ENCODE data around the gene DACH1.

The DACH1 gene

GRCh38 chr13:71577127-71577526, 289.9 kb downstream of the DACH1 start:
- H3K36me3 ChIP-seq (replicated peaks) = peaks cover 4% of the 10 kb centered on the region
- no peak overlapping the region for H3K4me3 ChIP-seq
- no peaks in the 10 kb centered on the region for H3K27me3 ChIP-seq (ENCODE audit: low read depth)
- in situ Hi-C loops (cut with MboI; ENCODE audit: low sequenced_read_pairs) = no loop called here
- DNase-seq (ENCODE audit: low spot score in 2 of 2) = no peak
- no peaks in the 10 kb centered on the region for H3K9me3 ChIP-seq
- H3K4me1 ChIP-seq = peaks cover 4% of the 10 kb centered on the region; the same call in 1 of the 2 replicates

DNA sequence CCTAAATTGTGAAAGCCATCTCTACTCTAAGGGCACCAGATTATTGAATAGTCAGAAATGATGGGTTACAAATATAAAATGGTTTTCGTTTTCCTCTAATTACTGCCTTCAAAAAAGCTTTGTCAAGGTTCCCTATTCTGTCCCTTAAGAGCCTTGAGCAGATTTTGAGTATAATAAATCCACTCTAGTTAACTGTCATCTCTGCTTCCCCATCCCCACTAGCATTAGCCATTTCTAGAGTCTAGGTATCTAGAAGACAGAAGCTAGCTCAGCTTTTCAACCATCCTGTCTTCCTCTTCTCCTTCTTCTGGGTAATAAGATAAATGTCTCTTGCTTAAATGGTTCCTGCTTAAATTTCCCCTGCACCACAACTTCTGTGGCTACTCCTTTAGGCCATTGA, 290.4 kb downstream of the DACH1 start:
- in situ Hi-C loops (cut with MboI; ENCODE audit: low sequenced_read_pairs) = no loop called here

DNA sequence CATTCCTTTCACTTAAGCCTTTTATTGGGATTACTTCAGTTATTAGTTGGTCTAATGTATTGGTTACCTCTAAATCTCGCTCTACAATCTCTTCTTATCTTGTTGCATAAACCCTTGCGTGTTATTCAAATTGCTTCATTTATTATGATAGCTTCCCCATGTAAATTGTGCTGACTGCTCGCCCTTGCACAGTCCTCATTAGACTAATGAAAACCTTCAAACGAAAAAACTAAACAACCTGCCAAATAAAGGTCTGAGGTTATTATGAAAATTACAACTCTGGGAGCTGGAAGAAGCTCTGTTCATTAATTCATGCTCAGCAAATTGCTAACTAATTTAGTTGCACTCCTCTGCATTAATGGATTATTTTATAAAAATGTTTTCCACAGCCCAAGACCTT, 320.1 kb downstream of the DACH1 start:
- no peak overlapping the region for H3K4me3 ChIP-seq
- H3K4me1 ChIP-seq = peaks cover 17% of the 10 kb centered on the region
- no peaks in the 10 kb centered on the region for H3K36me3 ChIP-seq (replicated peaks)
- DNase-seq (ENCODE audit: low spot score in 2 of 2) = no peak
- H3K9me3 ChIP-seq = no peaks in the 10 kb centered on the region
- no peaks in the 10 kb centered on the region for H3K27me3 ChIP-seq (ENCODE audit: low read depth)
- in situ Hi-C loops (cut with MboI; ENCODE audit: low sequenced_read_pairs) = no loop called here

More for the DNA sequence above, 290.4 kb downstream of the DACH1 start:
- Histone ChIP-seq H3K27me3 (ENCODE audit: low read depth) (no peaks in the 10 kb centered on the region), H3K4me3 (no peak overlapping the region), H3K36me3 (replicated peaks) (peaks cover 5% of the 10 kb centered on the region), H3K4me1 (peaks cover 4% of the 10 kb centered on the region; the same call in 1 of the 2 replicates), H3K9me3 (no peaks in the 10 kb centered on the region)
- no peak for DNase-seq (ENCODE audit: low spot score in 2 of 2)

DNA sequence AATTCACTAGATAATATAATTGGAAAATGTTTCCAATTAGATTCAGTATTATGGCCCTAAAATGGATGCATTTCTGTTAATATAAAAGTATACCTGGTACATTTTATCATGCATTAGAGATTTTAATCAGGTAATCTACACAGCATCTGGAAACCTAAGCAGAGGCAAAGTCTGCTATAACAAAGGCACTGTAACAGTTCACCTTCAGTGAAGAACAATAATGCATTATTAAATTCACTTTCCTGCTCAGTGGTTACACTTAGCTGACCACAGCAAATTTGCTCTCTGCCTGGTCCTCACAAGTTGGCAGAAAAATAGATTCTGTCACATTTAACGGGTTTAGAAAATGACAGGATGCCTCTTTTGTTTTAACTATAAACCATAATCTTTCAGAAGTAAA, 326.9 kb downstream of the DACH1 start:
- no peak overlapping the region for H3K4me3 ChIP-seq
- in situ Hi-C loops (cut with MboI; ENCODE audit: low sequenced_read_pairs) = no loop called here
- no peaks in the 10 kb centered on the region for H3K27me3 ChIP-seq (ENCODE audit: low read depth)
- no peak for DNase-seq (ENCODE audit: low spot score in 2 of 2)
- H3K4me1 ChIP-seq = peaks cover 11% of the 10 kb centered on the region
- no peaks in the 10 kb centered on the region for H3K36me3 ChIP-seq (replicated peaks)
- H3K9me3 ChIP-seq = no peaks in the 10 kb centered on the region

DNA sequence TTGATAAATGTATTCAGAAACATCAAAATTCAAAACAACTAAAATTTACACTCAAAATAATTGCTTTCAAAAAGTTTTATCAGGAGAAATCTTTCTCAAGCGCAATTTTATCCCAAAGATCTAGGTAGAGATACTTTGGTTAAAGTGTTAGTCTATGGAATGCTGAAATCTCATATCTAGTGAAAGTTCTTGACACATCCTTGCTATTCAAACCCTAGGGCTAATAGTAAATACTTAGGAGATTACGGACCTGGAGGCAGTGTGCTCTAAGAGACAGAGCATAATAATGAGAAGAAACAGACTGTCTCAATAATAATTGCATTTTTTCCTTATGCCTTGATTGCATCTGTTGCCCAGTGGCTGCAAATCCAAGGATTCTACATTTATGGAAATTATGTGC, 330.8 kb downstream of the DACH1 start:
- DNase-seq (ENCODE audit: low spot score in 2 of 2) = no peak
- H3K4me3 ChIP-seq = no peak overlapping the region
- H3K36me3 ChIP-seq (replicated peaks) = no peaks in the 10 kb centered on the region
- no peaks in the 10 kb centered on the region for H3K4me1 ChIP-seq
- in situ Hi-C loops (cut with MboI; ENCODE audit: low sequenced_read_pairs) = no loop called here
- H3K9me3 ChIP-seq = no peaks in the 10 kb centered on the region
- H3K27me3 ChIP-seq (ENCODE audit: low read depth) = no peaks in the 10 kb centered on the region

DNA sequence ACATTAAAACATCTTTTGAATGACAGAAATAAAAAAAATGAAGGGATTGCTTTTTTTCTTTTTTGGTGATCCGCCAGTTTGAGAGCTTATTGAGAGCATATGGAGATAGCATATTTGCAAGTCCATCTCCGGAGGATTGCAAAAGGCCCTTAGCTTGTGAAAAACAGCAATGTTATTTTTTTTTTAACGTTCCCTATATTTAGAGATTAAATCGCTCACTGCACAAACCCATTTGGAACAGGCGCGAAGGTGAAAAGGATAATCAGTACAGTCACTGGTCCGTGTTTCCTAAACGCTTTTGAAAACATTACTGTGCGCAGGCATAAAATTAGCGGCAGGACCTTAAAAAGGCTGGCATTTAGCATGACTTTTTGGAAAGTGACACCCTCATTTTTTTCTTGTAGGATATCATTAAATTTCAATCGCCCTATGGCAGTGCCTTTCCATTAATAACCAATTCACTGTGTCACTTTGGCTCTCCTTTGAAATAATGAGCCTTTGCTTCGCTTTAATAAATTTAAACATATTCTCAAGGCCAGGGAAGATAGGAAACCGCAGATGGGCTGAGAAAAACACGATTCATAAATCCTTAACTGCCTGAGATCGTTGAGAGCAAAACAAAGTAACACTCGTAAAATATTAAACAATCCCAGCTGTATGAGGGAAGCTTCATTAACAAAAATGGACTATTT, 342.2 kb downstream of the DACH1 start:
- Histone ChIP-seq H3K27me3 (ENCODE audit: low read depth) (no peaks in the 10 kb centered on the region), H3K4me3 (no peak overlapping the region), H3K36me3 (replicated peaks) (no peaks in the 10 kb centered on the region), H3K4me1 (peaks cover 9% of the 10 kb centered on the region), H3K9me3 (no peaks in the 10 kb centered on the region)
- in situ Hi-C loops (cut with MboI; ENCODE audit: low sequenced_read_pairs) = loop anchor here (25.0 kb wide), 1 partner anchor 912 kb away; no protein-coding TSS in a partner anchor
- DNase-seq (ENCODE audit: low spot score in 2 of 2) = no peak

GRCh38 chr13:71524245-71524612, 342.8 kb downstream of the DACH1 start:
- Histone ChIP-seq H3K36me3 (replicated peaks) (no peaks in the 10 kb centered on the region), H3K27me3 (ENCODE audit: low read depth) (no peaks in the 10 kb centered on the region), H3K4me1 (peaks cover 9% of the 10 kb centered on the region), H3K9me3 (no peaks in the 10 kb centered on the region), H3K4me3 (no peak overlapping the region)
- in situ Hi-C loops (cut with MboI; ENCODE audit: low sequenced_read_pairs) = loop anchor here (25.0 kb wide), 1 partner anchor 912 kb away; no protein-coding TSS in a partner anchor
- no peak for DNase-seq (ENCODE audit: low spot score in 2 of 2)

DNA sequence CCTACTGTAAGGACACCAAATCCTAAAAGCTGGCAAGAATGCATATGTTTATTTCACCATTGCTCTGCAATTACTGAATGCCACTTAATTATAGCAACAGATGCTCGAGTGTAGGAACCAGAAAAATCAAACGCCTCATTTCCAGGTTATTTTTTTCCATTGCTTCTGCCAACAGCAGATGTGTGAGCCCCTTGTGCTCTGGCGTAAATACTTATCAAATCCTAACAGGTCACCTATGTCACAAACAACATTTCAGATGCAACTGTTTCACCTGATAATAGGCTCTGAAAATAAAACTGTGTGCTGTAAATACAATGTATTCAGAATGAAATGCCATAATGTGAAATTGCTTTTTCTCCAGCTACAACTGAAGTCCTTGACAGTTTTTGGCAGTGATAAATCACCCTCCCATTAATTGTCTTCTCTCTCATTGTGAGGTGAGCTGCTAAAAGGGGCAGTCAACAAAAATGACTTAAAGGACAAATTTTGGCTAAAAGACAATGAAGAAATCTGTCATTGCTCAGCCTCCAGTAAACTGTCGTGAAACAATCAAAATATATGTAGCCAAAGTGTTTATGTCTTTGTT, 344.0 kb downstream of the DACH1 start:
- DNase-seq (ENCODE audit: low spot score in 2 of 2) = no peak

DNA sequence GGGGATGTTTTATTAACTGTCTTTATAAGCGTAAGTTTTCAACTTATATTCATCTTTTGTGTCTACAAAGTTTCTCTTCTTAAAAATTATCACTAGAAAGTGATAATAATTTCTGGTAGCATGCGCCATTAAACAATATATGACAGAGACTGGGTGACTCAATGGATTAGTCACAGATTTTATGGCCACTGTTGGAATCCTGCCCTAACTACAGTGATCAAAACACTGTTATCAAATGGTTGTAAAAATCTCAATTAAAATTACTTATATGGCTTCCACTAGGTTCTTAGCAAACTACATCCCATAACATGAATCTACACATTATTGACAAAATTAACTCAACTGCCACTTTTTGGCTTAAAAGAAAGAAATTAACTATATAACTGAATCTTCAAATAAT, 350.0 kb downstream of the DACH1 start:
- DNase-seq (ENCODE audit: low spot score in 2 of 2) = no peak
- H3K9me3 ChIP-seq = no peaks in the 10 kb centered on the region
- peaks cover 9% of the 10 kb centered on the region for H3K4me1 ChIP-seq
- no peaks in the 10 kb centered on the region for H3K36me3 ChIP-seq (replicated peaks)
- in situ Hi-C loops (cut with MboI; ENCODE audit: low sequenced_read_pairs) = loop anchor here (25.0 kb wide), 1 partner anchor 905 kb away; no protein-coding TSS in a partner anchor
- no peak overlapping the region for H3K4me3 ChIP-seq
- H3K27me3 ChIP-seq (ENCODE audit: low read depth) = no peaks in the 10 kb centered on the region

More for the DNA sequence above, 344.0 kb downstream of the DACH1 start:
- H3K9me3 ChIP-seq = no peaks in the 10 kb centered on the region
- no peaks in the 10 kb centered on the region for H3K27me3 ChIP-seq (ENCODE audit: low read depth)
- in situ Hi-C loops (cut with MboI; ENCODE audit: low sequenced_read_pairs) = loop anchor here (25.0 kb wide), 1 partner anchor 911 kb away; no protein-coding TSS in a partner anchor
- no peak overlapping the region for H3K4me3 ChIP-seq
- H3K4me1 ChIP-seq = peaks cover 9% of the 10 kb centered on the region
- H3K36me3 ChIP-seq (replicated peaks) = no peaks in the 10 kb centered on the region

DNA sequence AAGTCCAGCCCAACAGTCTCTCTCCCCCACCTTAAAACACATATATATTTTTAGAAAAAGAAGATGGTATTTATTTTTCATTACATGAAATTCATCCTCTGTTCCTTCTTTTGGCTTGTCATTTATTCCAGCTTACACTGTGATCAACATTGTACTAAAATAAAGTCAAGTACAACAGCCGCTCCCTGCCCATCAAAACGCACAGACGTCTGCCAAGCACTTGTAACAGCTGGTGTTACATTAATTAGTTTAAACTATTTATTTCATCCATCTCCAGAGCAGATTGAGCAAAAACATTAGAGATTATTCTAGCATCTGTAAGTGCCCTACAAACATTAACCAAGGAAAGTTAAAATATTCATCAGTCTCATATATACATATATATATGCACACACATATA, 350.5 kb downstream of the DACH1 start:
- H3K9me3 ChIP-seq = no peaks in the 10 kb centered on the region
- H3K4me1 ChIP-seq = peaks cover 6% of the 10 kb centered on the region
- in situ Hi-C loops (cut with MboI; ENCODE audit: low sequenced_read_pairs) = loop anchor here (25.0 kb wide), 1 partner anchor 904 kb away; no protein-coding TSS in a partner anchor
- H3K4me3 ChIP-seq = no peak overlapping the region
- no peaks in the 10 kb centered on the region for H3K27me3 ChIP-seq (ENCODE audit: low read depth)
- no peak for DNase-seq (ENCODE audit: low spot score in 2 of 2)
- no peaks in the 10 kb centered on the region for H3K36me3 ChIP-seq (replicated peaks)

GRCh38 chr13:71515744-71516038, 351.3 kb downstream of the DACH1 start:
- Histone ChIP-seq H3K9me3 (no peaks in the 10 kb centered on the region), H3K27me3 (ENCODE audit: low read depth) (no peaks in the 10 kb centered on the region), H3K4me3 (no peak overlapping the region), H3K4me1 (peaks cover 6% of the 10 kb centered on the region), H3K36me3 (replicated peaks) (no peaks in the 10 kb centered on the region)
- in situ Hi-C loops (cut with MboI; ENCODE audit: low sequenced_read_pairs) = loop anchor here (25.0 kb wide), 1 partner anchor 903 kb away; no protein-coding TSS in a partner anchor
- no peak for DNase-seq (ENCODE audit: low spot score in 2 of 2)

- Histone ChIP-seq H3K4me1 (peaks cover 6% of the 10 kb centered on the region), H3K27me3 (ENCODE audit: low read depth) (no peaks in the 10 kb centered on the region), H3K36me3 (replicated peaks) (no peaks in the 10 kb centered on the region), H3K9me3 (no peaks in the 10 kb centered on the region), H3K4me3 (no peak overlapping the region)
- in situ Hi-C loops (cut with MboI; ENCODE audit: low sequenced_read_pairs) = loop anchor here (25.0 kb wide), 1 partner anchor 903 kb away; no protein-coding TSS in a partner anchor
- DNase-seq (ENCODE audit: low spot score in 2 of 2) = no peak
Observed at GRCh38 chr13:71514900-71515743, 351.9 kb downstream of the DACH1 start.

DNA sequence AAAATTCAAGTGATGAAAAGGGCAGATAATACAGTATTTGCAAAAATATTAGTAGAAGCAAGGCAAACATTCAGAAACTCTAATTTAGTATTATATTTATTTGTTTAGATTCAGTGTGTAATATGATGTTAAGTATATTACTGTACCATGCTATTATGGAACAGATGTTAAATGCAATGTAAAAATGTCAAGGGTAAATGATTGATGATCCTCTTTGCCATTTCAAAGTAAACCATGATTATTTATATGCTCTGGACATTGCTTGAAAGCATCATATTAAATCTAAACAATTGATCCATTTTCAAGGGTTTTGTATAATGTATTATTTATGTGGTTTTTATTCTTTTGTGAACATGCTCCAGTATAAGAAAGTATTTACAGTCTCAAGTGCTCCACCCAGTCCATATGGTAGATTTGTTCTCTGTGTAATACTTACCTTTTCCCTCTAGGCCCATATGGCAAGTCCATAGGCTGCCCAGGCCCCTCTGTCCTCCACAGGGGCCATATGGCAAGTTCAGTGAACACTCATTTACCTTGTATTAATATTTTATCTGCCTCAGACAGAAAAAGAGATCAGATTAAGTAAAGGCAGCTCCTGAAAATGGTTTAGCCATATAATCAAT, 353.5 kb downstream of the DACH1 start:
- H3K4me3 ChIP-seq = no peak overlapping the region
- H3K36me3 ChIP-seq (replicated peaks) = no peaks in the 10 kb centered on the region
- in situ Hi-C loops (cut with MboI; ENCODE audit: low sequenced_read_pairs) = loop anchor here (25.0 kb wide), 1 partner anchor 901 kb away; no protein-coding TSS in a partner anchor
- no peaks in the 10 kb centered on the region for H3K27me3 ChIP-seq (ENCODE audit: low read depth)
- DNase-seq (ENCODE audit: low spot score in 2 of 2) = no peak
- no peaks in the 10 kb centered on the region for H3K9me3 ChIP-seq
- peaks cover 6% of the 10 kb centered on the region for H3K4me1 ChIP-seq

Data from HAP-1 (cell line).